GM21717 (cell line): ENCODE results near the gene KCTD7.
"Not testable (repeated sequence)": the region's sequence is repeated elsewhere in the genome, so short reads cannot be mapped to it uniquely, and the experiment has no call there.

ENCODE experiments used
- ATAC-seq: cut with Tn5 transposase; IDR thresholded peaks from one replicate; pipeline ENCODE4 v1.9.1; 2021; ENCODE audit warnings: mild to moderate bottlenecking, moderate library complexity; ENCODE audit not compliant: unreplicated experiment

KCTD7 gene

DNA sequence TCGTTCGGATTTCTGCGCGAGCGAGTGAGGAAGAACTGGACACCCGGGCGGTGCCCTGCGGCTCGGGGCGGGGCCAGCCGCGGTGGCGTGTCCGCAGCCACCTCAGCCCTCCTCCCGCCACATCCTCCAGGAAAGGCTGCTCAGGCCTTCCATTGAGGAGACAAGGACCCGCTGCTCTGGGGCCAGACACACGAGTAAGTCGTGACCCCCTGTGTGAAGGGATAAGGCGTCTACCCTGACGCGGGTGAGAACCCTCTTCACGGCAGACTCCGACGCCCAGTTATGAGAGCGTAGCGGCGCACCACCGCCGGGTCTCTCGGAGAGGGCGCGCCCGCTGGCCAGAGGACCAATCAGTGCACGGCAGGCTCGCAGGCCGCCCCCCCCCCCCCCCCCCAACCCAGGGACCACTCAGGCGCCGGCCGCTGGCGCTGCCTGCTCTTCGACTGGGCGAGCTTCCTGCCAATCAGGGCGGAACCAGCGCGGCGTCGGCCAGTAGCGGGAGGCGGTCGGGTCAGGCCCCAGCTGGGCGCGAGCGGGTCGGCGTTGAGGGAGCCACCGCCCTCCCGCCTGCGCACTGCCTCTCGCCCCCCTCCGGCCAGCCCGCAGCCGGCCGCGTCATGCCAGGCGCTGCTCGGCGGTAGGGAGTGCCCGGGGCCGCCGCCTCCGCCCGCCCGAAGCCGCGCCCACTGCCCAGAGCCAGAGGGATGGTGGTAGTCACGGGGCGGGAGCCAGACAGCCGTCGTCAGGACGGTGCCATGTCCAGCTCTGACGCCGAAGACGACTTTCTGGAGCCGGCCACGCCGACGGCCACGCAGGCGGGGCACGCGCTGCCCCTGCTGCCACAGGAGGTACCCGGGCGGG is at the start of gene KCTD7:
Gene KCTD7, plus strand, starts transcription at position 521 of the 861 bp plus-strand sequence. Its CDS starts 184 bp downstream, at position 705.
- peak; percentile 93 for ATAC-seq

DNA sequence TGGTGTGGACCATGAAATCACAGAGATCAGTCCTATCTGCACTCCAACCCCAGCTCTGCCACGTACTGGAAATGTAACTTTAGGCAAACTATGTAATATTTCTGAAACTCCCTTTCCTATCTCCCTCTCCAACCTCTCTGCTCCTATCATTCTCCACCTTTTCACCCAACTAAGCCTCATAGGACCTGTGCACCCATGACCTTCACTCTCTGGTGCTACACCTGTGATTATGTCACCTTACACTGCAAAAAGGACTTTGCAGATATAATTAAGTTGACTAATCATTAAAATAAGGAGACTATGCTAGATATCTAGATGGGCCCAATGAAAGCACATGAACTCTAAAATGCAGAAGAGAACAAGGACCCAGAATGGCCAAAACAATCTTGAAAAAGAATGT is 48.3 kb upstream of the KCTD7 start:
- not testable (repeated sequence) for ATAC-seq

DNA sequence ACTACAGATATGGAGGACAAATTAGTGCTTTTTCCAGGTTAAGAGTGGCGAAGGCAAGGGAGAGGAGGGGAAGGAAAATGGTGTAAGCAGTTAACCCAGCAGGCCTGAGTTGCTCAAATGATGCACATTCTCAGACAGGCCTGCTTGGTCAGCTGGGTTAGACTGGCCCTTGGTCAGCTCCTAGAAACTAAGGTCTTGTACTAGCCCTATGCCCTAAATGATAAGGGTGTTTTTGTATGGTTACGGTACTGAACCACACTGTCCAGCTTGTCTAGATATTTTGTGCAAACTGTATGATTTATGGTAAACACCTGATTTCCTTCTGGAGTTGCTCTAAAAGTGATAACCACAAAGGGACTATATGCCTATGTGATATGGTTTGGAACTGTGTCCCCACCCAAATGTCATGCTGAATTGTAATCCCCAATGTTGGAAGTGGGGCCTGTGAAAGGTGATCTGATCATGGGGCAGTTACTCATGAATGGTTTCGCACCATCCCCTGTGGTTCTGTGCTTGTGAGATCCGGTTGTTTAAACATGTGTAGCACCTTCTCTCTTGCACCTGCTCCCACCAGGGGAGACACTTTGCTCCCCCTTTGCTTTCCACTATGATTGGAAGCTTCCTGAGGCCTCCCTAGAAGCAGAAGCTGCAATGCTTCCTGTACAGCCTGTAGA is 45.7 kb upstream of the KCTD7 start:
- not testable (repeated sequence) for ATAC-seq

DNA sequence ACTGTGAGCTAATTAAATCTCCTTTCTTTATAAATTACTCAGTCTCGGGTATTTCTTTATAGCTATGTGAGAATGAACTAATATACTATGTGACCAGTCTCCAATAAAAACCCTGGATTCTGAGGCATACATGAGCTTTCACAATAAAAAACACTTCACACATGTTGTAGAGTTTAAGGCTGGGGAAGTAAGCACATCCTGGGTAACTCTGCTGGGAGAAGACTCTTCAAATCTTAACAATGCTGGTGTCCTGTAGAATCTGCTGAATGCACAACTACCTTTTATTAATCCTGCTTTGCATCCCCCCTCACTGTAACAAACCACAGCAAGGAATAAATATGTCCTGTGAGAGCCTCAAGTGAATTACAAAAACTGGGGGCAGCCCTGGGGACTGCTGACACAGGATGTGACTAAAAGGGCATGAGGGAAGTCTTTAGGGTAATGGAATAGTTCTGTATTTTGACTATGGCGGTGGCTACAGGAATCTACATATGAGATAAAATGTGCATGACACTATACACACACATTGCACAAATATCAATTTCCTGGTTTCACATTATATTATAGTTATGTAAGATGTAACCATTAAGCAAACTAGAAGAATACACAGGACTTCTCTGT is 45.1 kb upstream of the KCTD7 start:
- no peak for ATAC-seq

DNA sequence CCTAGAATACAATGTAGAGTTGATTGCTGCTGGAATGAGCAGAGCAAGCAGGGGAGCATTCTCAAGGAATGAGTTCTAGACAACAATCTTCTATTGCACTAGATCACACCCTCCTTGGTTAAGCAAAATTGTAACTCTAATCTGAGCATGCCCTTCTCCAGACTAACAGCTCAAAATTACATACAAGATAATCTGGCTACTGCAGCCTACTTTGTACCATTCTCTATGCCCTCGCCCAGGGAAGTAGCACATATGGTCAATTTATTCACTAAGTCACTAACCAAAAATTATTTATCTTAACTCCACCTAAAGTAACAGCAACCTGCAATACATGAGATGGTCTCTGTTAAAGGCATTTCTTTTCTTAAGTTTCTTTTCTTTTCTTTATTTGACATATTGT is 42.5 kb upstream of the KCTD7 start:
- ATAC-seq, result no peak

DNA sequence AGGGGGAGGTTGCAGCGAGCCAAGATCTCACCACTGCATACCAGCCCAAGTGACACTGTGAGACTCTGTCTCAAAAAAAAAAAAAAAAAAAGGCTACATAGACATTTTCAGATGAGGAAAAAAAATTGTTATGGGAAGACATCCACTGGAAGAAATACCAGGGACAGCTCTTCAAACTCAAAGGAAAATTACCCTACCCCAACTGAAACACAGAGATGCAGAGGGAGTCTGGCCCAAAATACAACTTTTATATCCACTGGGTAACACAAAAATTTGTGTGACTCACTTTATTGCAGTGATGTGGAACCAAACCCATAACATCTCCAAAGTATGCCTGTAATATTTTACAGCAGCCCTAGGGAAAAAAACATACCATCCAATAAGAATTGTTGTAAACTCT is 40.5 kb upstream of the KCTD7 start:
- not testable (repeated sequence) for ATAC-seq

DNA sequence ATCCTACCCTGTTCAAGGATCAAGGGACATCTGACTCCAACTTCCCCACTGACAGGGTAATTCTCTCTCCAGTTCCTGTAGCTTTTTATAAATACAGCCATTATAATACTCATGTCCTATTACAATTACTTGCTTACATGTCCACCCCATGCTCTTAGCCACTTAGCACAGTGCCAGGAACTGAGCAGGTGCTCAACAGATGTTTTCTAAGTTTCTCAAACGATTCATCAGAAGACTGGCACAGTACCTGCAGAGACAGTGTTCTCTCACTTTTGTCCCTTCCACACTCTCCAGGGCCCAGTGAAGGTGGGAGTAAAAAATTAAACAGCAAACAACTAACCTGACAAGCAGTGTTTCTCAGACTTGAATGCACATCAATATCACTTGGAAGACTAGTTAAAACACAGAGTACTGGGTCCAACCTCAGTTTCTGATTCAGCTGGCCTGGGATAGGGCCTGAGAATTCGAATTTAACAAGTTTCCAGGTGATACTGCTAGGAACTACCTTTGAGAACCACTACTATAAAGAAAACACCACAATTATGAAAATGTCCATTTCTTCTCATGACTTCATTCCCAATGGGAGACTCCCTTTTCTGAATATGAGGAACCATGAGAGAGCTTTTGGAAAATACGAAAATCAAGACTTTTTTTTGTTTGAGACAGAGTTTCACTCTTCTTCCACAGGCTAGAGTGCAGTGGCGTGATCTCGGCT is 39.7 kb upstream of the KCTD7 start:
- ATAC-seq, result not testable (repeated sequence)

DNA sequence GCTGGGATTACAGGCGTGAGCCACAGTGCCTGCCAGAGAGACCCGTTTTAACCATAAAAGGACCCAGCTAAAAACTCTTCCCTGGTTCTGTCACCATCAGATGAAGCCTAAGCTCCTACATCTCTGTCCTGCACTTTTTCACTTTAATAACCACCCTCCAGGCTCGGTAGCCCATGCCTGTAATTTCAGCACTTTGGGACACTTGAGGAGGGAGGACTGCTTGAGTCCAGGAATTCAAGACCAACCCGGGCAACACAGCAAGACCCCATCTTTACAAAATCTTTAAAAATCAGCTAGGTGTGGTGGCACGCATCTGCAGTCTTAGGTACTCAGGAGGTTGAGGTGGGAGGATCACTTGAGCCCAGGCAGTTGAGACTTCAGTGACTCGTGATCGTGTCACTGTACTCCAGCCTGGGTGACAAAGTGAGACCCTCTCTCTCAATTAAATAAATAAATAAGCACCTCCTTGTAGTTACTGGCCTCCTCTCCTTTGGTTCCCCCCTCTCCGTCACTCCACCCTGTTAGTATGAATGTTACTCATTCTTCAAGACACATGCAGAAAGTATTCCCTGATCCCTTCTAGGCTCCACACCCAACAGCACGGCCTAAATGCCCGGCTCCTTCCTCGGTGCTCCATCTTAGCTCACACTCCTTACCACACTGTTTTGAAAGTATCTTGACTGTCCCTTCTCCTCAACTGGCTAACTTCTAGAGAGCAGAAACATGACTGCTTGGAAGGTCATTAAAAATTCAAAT is 38.2 kb upstream of the KCTD7 start:
- not testable (repeated sequence) for ATAC-seq

DNA sequence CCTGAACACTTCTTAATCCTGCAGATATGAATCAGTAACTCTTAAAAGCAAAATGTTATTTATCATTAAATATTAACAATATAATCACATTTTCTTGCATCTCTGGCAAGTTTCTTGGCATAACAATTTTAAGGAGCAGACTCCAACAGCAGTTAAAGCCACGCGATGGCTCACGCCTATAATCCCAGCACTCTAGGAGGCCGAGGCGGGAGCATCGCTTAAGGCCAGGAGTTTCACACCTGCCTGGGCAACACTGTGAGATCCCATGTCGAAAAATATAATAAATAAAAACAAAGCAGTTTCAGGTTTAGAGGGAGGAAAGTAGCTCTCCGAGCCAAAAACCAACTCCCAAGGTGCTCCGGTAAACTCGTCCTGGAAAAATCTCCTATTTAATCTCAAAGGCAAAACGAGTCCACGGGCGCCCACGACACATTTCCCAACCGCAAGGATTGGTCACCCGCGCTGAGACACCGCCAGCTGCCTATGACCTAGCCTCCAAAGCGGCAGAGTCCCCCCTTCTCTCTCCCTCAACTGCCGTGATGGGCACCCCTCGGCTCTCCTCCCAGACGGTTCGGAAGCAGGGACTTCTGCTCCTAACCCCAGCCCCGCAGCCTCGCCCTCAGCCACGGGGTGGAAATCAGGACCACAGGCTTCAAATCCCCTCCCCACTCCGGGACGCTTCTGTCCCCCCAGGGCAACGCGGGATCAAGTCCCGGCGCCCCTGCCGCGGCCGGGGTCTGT is 37.5 kb upstream of the KCTD7 start:
- ATAC-seq, result peak; percentile 33

DNA sequence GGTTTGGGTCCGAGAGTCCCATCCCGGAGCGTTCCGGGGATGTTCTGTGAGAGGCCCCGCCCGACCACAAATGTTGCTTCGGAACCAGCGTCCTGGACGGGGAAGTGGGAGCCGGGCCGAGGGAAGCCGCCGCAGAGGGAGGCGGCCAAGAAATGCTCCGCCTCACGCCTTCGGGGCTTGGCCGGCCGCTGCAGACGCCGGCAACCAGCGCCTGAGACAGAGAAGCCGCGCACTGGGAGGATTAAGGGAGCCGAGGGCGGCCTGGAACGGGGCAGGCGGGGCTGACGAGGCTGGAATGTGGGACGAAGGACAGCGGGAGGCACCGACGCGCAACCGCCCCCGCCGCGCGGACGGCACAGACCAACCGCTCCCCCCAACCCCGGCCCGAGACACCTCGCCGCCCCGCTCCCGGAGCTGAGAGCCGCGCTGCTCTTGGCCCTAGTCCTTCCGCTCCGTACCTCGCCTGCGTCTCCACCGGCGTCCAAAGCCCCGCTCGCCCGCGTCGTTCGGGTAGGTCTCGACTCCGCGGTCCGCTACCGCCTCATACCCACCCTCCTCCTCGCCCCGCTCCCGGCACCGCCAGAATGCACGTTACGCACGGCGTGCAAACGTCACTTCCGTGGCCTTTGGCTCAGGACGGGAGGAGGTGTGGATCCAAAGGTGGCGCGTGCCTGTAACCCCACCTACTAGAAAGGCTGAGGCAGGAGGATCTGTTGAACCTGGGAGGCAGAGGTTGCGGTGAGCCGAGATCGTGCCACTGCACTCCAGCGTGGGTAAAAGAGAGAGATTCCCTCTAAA is 36.7 kb upstream of the KCTD7 start:
- peak; percentile 96 for ATAC-seq

DNA sequence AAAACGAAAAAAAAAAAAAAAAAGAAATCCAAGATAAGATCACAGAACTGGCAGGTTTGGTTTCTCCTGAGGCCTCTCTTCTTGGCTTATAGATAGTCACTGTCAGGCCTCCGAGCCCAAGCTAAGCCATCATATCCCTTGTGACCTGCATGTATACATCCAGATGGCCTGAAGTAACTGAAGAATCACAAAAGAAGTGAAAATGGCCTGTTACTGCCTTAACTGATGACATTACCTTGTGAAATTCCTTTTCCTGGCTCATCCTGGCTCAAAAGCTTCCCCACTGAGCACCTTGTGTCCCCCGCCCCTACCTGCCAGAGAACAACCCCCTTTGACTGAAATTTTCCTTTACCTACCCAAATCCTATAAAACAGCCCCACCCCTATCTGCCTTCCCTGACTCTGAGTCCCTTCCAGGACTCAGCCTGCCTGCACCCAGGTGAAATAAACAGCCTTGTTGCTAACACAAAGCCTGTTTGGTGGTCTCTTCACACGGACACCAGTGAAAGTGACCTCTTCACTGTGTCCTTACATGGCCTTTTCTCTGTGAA is 36.0 kb upstream of the KCTD7 start:
- not testable (repeated sequence) for ATAC-seq

DNA sequence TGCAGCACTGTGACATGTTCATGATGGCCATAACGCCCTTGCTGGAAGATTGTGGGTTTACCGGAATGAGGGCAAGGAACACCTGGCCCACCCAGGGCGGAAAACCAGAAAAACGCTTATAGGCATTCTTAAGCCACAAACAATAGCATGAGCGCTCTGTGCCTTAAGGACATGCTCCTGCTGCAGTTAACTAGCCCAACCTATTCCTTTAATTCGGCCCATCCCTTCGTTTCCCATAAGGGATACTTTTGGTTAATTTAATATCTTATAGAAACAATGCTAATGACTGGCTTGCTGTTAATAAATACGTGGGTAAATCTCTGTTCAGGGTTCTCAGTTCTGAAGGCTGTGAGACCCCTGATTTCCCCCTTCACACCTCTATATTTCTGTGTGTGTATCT is 34.6 kb upstream of the KCTD7 start:
- not testable (repeated sequence) for ATAC-seq

DNA sequence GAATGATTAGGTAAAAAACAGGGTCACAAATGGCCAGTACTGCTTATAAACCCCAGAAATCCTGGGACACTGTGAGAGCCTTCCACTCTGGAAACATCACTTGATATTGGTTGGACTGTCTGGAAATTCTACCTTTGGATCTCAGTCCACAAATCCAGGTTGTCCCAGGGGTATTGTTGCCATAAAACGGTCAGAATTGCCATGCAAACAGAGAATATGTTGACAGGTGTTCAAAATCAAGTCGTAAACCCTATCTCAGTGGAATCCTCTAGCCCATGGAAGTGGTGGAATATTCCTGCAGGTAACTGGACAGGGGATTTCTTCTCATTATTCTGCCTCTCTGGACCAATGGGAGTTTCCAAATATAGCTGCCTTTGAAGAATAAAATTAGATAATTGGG is 31.2 kb upstream of the KCTD7 start:
- no peak for ATAC-seq

DNA sequence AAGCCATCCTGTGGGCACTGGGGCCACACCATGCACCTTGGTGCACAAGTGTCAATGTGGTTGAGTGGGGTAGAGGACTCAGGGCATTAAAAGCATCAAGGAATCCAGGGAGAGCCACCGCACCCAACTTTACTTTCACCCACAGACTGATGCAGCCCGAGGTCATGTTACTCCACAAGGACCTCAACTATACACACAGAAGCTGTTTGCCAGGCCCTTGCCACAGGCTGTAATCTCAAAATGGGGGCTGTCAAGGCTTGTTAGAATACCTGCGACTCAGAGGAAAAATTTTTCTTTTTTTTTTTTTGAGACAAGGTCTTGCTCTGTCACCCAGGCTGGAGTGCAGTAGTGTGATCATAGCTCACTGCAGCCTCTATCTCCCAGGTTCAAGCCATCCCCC is 26.5 kb upstream of the KCTD7 start:
- no peak for ATAC-seq

DNA sequence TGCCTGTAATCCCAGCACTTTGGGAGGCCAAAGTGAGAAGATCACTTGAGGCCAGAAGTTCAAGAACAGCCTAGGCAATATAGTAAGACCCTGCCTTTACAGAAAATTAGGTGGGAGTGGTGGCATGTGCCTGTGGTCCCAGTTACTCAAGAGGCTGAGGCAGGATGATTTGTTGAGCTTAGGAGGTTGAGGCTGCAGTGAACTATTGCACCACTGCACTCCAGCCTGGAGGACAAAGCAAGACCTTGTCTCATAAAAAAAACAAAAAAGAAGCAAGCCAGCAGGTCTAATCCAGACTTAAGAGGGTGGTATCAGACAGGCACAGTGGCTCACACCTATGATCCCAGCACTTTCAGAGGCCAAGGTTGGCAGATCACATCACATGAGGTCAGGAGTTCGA is 24.5 kb upstream of the KCTD7 start:
- ATAC-seq, result no peak

DNA sequence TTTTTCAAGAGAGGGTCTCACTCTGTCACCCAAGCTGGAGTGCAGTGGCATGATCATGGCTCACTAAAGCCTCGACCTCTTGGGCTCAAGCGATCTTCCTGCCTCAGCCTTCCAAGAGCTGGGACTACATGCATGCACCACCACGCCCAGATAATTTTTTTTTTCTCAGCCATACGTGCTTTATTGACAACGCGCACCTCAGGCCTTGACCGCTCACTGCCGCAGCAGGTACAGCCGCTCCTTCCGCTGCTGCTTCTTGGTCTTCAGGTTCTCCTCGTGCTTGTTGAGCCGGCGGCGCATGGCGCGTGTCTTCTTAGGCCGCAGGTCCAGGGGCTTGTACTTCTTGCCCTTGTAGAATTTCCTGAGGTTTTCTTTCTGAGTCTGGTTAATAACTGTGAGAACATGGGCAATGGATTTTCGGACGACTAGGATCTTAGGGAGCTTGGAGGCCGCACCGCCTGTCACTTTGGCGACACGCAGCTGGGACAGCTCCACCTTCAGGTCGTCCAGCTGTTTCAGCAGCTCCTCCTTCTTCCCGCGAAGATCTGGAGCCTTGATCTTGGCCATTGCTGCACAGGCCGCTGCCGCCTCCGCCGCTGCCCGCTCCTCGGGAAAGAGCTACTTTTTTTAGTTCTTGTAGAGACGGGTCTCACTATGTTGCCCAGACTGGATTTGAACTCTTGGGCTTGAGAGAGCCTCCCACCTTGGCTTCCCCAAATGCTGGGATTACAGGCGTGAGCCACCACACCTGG is 22.0 kb upstream of the KCTD7 start:
- not testable (repeated sequence) for ATAC-seq

DNA sequence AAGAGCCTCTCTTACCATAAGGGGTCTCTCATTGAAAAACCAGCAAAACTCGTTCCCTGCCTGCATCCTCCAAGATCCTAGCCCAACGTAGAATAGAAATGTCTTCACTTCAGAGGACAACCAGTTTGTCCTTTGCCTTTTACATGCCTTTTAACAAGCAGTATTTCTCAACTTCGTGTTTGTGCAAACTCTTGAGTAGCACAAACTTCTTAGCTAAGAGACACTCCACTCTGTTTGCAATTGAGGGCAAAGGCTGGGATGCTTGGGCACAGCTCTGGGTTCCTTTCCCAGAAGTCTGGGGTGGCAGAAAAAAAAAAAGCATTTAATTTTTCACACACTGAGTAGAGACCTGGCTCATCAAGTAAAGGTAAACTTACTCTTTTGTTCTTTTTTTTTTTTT is 19.5 kb upstream of the KCTD7 start:
- ATAC-seq, result no peak

DNA sequence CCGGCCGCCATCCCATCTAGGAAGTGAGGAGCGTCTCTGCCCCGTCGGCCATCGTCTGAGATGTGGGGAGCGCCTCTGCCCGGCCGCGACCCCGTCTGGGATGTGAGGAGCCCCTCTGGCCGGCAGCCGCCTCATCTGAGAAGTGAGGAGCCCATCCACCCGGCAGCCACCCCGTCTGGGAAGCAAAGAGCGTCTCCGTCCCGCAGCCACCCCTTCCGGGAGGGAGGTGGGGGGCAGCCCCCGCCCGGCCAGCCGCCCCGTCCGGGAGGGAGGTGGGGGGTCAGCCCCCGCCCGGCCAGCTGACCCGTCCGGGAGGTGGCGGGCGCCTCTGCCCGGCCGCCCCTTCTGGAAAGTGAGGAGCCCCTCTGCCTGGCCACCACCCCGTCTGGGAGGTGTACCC is 14.1 kb upstream of the KCTD7 start:
- not testable (repeated sequence) for ATAC-seq
